ENCODE results near the gene MYLK. TPM values are rescaled to one million over a fixed set of nuclear protein-coding genes. Genes with fewer than 3 reads are reported as not detected.

MYLK gene
- total RNA-seq, 1 donor from 2014 or later = 20.1 TPM

GRCh38 chr3:123789160-123789559, 95.0 kb downstream of the MYLK start:
- Mint-ChIP-seq H3K9me3 (peaks cover 3% of the 10 kb centered on the region), H3K27me3 (ENCODE audit: low read depth) (no peaks in the 10 kb centered on the region), H3K4me3 (no peak overlapping the region), H3K36me3 (ENCODE audit: low read depth) (peaks cover 7% of the 10 kb centered on the region), H3K4me1 (peaks cover 31% of the 10 kb centered on the region), H3K27ac (ENCODE audit: unreplicated experiment) (no peak overlapping the region)
- no peak for TF ChIP-seq CTCF (conservative IDR thresholded peaks at IDR 0.05)
- DNase-seq (ENCODE audit: low read depth, low spot score) = no peak

DNA sequence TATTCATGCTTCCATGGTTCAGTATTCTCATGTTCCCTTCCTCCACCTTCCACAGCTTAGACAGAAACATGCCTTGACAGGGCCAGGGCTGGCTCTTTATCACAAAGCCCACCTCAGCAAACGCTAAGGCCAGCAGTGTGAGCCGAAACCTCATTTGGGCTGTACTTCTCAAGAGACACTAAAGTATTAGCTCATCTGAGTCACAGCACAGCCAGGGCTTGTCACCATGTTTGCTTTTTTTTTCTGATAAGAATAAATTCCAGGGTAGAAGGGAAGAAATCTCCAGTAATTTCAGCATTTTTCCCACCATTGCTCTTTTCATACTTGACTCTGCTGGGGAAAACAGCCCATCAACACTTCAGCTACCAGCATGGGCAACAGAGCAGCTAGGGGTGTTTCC, 95.4 kb downstream of the MYLK start:
- H3K36me3 Mint-ChIP-seq (ENCODE audit: low read depth) = peaks cover 7% of the 10 kb centered on the region
- H3K27me3 Mint-ChIP-seq (ENCODE audit: low read depth) = no peaks in the 10 kb centered on the region
- TF ChIP-seq CTCF (conservative IDR thresholded peaks at IDR 0.05) = no peak
- peaks cover 3% of the 10 kb centered on the region for H3K9me3 Mint-ChIP-seq
- DNase-seq (ENCODE audit: low read depth, low spot score) = no peak
- H3K4me3 Mint-ChIP-seq = no peak overlapping the region
- no peak overlapping the region for H3K27ac Mint-ChIP-seq (ENCODE audit: unreplicated experiment)
- peaks cover 31% of the 10 kb centered on the region for H3K4me1 Mint-ChIP-seq

DNA sequence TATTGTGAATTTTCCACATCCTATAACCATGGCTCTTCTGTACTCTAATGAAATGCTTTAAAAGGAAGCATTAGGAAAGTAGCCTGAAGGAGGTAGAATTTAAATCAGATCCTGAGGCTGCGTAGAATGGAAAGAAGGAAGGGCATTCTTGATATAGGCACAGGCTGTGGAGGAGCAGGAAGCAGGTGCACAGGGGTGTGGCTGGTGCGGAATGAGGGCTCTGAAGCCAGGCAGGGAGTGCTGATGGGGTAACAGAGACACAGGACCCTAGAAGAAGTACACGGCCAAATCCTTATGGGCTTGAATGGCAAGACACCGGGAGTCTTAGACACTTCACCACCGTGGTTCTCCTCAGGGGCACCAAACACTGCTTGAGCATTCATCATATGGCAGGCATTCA, 97.0 kb downstream of the MYLK start:
- Mint-ChIP-seq H3K4me1 (peaks cover 25% of the 10 kb centered on the region), H3K4me3 (no peak overlapping the region), H3K36me3 (ENCODE audit: low read depth) (peaks cover 3% of the 10 kb centered on the region), H3K9me3 (no peaks in the 10 kb centered on the region), H3K27ac (ENCODE audit: unreplicated experiment) (no peak overlapping the region), H3K27me3 (ENCODE audit: low read depth) (no peaks in the 10 kb centered on the region)
- DNase-seq (ENCODE audit: low read depth, low spot score) = no peak
- TF ChIP-seq CTCF (conservative IDR thresholded peaks at IDR 0.05) = no peak

DNA sequence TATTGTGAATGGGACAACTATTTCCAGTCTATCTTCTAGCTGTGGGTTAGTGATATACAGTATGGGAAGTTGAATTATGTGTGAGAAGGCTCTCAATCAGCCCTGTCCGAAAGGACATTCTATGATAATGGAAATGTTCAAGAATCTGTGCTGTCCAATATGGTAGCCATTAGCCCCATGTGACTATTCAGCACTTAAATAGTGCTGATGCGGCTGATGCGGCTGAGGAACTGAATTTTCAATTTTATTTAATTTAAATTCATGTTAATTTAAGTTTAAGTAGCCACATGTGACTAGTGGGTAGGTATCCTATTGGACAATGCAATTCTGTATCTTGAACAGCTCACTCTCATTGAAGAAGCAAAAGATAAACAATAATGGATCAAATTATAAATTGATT, 98.5 kb downstream of the MYLK start:
- H3K4me3 Mint-ChIP-seq = no peak overlapping the region
- H3K27ac Mint-ChIP-seq (ENCODE audit: unreplicated experiment) = no peak overlapping the region
- H3K9me3 Mint-ChIP-seq = no peaks in the 10 kb centered on the region

GRCh38 chr3:123783811-123784210, 100.3 kb downstream of the MYLK start:
- H3K27ac Mint-ChIP-seq (ENCODE audit: unreplicated experiment) = no peak overlapping the region
- peaks cover 3% of the 10 kb centered on the region for H3K36me3 Mint-ChIP-seq (ENCODE audit: low read depth)
- peaks cover 11% of the 10 kb centered on the region for H3K4me1 Mint-ChIP-seq
- no peaks in the 10 kb centered on the region for H3K9me3 Mint-ChIP-seq
- H3K4me3 Mint-ChIP-seq = no peak overlapping the region
- H3K27me3 Mint-ChIP-seq (ENCODE audit: low read depth) = no peaks in the 10 kb centered on the region
- no peak for TF ChIP-seq CTCF (conservative IDR thresholded peaks at IDR 0.05)
- DNase-seq (ENCODE audit: low read depth, low spot score) = no peak

More for the DNA sequence above, 98.5 kb downstream of the MYLK start:
- DNase-seq (ENCODE audit: low read depth, low spot score) = no peak
- TF ChIP-seq CTCF (conservative IDR thresholded peaks at IDR 0.05) = no peak
- peaks cover 13% of the 10 kb centered on the region for H3K4me1 Mint-ChIP-seq
- H3K27me3 Mint-ChIP-seq (ENCODE audit: low read depth) = no peaks in the 10 kb centered on the region
- peaks cover 3% of the 10 kb centered on the region for H3K36me3 Mint-ChIP-seq (ENCODE audit: low read depth)

Data from neural crest cell (in vitro differentiated cells).